Left cardiac atrium (tissue), 4 donors: ENCODE data around the gene CDK5RAP3. TPM values are rescaled to one million over a fixed set of nuclear protein-coding genes. Genes with fewer than 3 reads are reported as not detected.
"Not testable (repeated sequence)": the region's sequence is repeated elsewhere in the genome, so short reads cannot be mapped to it uniquely, and the experiment has no call there.

ENCODE experiments used
- ATAC-seq, 2 donors: fragments of 200-7000 bp; cut with Tn5 transposase; one replicate each; pipeline ENCODE4 v1.9.1; 2020; ENCODE audit warnings: mild to moderate bottlenecking in 2 of 2, moderate library complexity in 2 of 2
- DNase-seq: peaks from one replicate; pipeline ENCODE4 v3.0.0-alpha.2; 2020
- intact Hi-C, 2 donors: fragments of 100-400 bp; cut with DNase I; formaldehyde crosslinking; loops; one replicate each; pipeline versions ENCODE4 v1.14.1 to v1.15.1; 2022 to 2023
- total RNA-seq, 2 donors: library from RNA; stranded (reverse); fragmentation: NEBNext Ultra II Directional; extraction: Animal tissue kit (Norgen Biotek cat#: 25700); gene quantifications; one replicate each; pipeline ENCODE4 v1.2.1, GENCODE V29; 2021
- donor health status: DM: no; HTN: yes; CAD: no.
- donor health status: DM: no; HTN: yes; CAD: no; lungs with severe emphysema.
- donor health status: DM: yes; HTN: yes; CAD: no.
- donor health status: Dilated cardiomyopathy.

CDK5RAP3 gene
- total RNA-seq, 2 donors from 2014 or later, result 62.6 to 66.3 TPM

DNA sequence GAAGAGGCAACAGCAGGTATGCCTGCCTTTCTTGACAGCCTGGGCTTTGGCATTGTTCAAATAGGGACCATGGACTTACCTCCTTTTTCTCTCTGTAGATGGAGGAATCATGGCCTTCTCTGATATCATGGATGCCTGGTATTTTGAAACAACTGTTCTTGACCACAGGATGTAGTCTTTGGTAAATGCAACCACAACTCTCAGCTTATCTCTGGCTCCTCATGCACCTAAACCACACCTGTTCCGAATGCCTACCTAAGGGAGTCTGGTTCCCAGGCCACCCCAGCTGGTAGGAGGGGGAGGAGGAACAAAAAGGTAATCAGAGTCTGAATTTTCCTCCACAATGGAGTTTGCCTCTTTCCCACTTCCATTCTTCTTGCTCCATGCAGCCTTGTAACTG is 18.8 kb downstream of the CDK5RAP3 start:
- no peak for DNase-seq
- intact Hi-C loops, result no loop called here
- ATAC-seq, result no peak

DNA sequence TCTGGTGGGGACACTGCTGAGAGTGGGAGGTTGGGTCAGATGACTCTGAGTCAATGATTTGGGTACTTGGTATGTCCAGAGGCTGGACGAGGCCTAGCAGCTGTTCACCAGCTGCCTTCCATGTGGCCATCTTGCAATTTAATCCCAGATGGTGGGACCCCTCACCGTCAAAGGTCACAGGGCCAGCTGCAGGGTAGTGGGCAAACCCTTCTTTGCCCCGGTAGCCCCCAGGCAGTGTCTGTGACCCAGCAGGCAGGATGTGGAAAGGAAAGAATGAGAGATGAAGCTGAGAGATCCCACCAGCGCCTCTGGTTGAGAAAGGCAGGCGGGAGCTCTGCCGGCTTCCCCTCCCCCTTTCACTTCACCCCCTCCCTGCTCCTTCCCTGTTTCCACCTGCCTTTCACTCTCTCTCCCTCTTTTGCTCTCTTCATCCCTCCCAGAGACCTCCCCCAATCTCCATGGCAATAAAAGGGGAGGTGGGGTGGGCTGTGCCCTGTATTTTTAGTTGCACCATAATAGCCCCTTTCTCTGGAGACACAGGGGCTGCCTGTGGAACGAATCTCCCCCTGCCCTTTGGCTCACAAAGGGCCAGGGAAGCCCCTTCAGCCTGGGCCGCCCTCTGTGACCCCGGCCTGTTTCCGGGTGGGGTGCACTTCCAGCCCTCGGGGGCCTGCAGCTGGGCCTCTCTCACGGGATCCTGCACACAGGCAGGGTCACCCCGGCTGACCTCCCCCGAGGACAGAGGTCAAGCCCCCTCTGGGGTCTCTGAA is 20.2 kb downstream of the CDK5RAP3 start:
- intact Hi-C loops, result no loop called here
- no peak for DNase-seq
- ATAC-seq, result no peak

GRCh38 chr17:47992216-47992615 is 21.3 kb downstream of the CDK5RAP3 start:
- intact Hi-C loops, result no loop called here
- DNase-seq (no peak), ATAC-seq (no peak)

- ATAC-seq (no peak), DNase-seq (no peak)
- intact Hi-C loops, result no loop called here
Observed at GRCh38 chr17:47993031-47993564, 22.2 kb downstream of the CDK5RAP3 start.

- ATAC-seq (no peak), DNase-seq (no peak)
- intact Hi-C loops, result no loop called here
Observed at GRCh38 chr17:47993964-47994363, 23.1 kb downstream of the CDK5RAP3 start.

DNA sequence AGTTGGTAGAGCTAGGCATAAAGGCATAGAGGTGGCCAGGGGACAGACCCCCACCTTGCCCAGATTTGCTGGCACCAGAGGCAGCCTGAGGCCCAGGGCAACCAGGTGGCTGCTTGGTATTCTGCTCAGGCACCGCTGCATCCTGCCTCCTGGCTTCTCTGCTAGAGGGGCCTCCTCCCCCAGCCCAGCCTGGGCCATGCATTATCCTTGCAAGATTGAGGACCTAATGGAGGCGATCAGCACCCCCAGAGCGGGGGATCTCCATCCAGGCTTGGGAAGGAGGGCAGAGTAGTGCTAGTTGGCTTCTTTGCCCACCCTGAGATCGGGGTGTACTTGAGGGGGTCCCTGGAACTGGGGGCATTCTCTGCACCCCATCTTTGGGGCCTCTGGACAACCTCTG is 23.8 kb downstream of the CDK5RAP3 start:
- DNase-seq (no peak), ATAC-seq (no peak)
- intact Hi-C loops, result no loop called here

DNA sequence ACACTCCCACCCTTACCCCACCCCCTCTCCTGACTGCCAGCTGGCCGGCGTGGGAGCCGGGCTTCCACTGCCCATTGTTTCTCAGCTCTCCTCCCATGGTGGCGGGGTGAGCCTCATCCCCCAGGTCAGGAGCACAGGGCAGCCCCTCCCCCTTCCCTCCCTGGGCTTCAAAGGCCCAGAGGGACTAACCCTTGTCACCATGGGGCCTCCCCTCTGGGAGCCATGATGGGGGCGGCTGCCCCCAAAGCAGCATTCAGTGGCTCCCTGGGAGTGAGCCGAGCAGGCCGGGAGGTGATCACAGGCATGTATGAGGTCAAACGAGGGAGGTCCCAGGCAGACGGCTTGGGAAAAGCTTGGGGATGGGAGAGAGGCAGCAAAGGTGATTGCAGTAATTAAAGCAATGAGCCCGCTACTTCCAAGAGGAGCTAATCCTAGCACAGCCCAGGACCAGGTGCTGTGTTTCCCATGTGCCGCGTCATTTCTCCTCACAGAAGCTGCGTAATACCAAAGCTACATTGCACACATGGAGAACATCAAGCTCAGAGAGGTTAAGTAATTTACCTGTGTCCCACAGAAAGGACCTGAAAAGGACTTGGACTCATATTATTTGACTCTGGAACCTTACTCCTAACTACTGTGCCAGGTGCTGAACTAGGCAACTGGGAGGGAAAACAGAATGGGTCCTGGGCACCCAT is 24.5 kb downstream of the CDK5RAP3 start:
- DNase-seq (no peak), ATAC-seq (no peak)
- intact Hi-C loops, result no loop called here

GRCh38 chr17:47996201-47996600 is 25.3 kb downstream of the CDK5RAP3 start:
- DNase-seq (no peak), ATAC-seq (no peak)
- intact Hi-C loops, result no loop called here

DNA sequence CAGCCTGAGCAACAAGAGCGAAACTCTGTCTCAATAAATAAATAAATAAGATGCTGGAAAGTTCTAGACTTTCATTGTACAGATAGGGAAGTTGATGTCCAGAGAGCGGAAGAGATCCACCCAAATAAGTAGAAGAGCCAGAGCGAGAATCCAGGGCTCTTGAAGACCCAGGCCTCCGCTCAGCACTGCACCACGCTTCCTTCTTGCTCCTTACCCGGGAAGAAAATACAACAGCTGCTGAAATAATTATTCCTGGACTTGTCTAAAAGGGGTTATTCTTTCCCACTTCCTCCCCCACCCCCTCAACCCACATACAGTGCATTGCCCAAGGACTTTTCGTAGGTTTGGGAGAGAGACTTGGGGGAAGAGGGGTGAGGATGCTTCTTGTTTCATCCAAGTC is 26.7 kb downstream of the CDK5RAP3 start:
- intact Hi-C loops, result no loop called here
- DNase-seq (no peak), ATAC-seq (no peak)

GRCh38 chr17:47998044-47998443 is 27.1 kb downstream of the CDK5RAP3 start:
- ATAC-seq (no peak), DNase-seq (no peak)
- intact Hi-C loops, result no loop called here

GRCh38 chr17:47999582-47999981 is 28.7 kb downstream of the CDK5RAP3 start:
- intact Hi-C loops, result no loop called here
- no peak for DNase-seq
- no peak for ATAC-seq

DNA sequence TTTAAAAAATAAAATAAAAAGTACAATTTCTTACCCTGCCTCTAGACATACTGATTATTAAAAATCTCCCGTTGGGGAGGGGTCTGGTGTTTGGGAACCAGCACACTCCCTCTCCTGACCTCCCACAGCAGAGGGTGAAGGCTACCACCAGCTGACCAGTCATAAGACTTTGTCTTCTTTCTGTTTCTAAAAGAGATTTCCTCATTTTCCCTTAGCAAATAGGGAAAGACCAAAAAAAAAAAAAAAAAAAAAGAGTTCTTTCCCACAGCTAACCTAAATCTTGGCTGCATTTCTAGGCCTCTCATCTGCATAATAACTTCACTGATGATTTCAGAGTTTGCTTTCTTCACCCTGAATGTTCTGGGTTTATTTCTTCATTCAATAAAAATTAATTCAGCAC is 30.3 kb downstream of the CDK5RAP3 start:
- intact Hi-C loops, result no loop called here
- DNase-seq (no peak), ATAC-seq (peak in 1 of 2 donors; percentile 30)

DNA sequence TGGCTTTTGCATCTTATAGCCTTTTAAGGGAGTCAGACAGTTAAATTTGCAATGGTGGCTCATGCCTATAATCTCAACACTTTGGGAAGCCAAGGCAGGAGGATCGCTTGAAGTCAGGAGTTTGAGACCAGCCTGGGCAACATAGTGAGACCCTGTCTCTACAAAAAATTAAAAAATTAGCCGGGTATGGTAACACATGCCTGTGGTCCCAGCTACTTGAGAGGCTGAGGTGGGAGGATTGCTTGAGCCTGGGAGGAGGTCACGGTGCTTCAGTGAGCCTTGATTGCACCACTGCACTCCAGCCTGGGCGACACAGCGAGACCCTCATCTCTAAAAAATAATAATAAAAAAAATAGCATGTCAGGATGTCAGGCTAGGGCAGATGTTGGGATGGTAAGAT is 30.7 kb downstream of the CDK5RAP3 start:
- DNase-seq, ATAC-seq, intact Hi-C loops: not testable (repeated sequence)

DNA sequence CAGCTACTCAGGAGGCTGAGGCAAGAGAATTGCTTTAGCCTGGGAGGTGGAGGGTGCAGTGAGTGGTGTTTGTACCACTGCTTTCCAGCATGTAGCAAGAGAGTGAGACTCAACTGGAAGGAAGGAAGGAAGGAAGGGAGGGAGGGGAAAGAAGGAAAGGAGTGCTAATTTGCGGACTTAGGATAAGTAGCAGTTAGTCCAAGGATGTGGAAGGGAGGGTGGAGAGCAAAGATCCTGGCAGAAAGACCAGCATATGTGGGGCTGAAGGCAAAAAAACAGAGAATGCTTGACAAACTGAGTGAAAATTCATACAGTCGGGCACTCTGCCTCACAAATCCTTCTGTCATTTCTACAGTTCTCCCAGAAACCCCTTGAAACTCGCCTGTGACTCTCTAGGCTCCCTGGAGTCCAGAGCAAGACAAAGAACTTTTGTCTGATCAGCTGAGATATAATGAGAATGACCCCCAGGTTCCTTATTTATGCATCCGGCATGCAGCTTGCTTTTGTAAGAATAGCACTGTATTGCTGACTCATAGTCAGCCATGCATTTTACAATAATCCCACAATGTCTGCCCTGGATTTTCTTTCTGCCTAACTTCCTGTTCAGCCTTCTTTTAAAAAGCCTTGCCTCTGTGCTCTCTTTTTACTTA is 31.5 kb downstream of the CDK5RAP3 start:
- intact Hi-C loops, result no loop called here
- no peak for DNase-seq
- peak; percentile 70 to 73 for ATAC-seq

DNA sequence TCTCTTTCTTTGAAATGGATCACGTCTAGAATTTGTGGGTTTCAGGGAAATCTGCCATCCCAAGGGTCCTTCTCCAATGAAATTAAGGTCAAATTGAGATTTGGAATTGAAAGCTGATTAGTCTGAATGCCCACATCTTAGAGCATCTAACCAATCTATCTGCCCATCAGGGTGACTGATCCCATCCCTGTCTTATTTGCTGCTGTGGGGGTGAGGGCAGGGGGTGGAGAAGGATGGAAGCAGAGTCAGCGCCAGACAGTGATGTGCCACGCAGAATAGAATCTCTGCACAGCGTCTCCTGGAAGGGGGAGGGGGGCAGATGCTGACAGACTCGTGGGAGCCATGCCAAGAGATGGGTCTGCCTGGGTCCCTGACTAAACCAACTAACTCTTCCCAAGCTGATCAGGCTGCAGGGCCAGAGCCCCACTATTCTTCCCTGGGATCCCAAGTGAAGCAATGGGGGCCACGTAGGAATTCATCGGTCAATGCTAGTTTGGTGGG is 32.1 kb downstream of the CDK5RAP3 start:
- intact Hi-C loops, result no loop called here
- ATAC-seq, result no peak
- no peak for DNase-seq

- peak in 1 of 2 donors; percentile 21 for ATAC-seq
- no peak for DNase-seq
- intact Hi-C loops, result no loop called here
Observed at GRCh38 chr17:48003417-48004151, 32.7 kb downstream of the CDK5RAP3 start.

- intact Hi-C loops, result no loop called here
- DNase-seq, result no peak
- ATAC-seq, result no peak
Observed at GRCh38 chr17:48004983-48005382, 34.1 kb downstream of the CDK5RAP3 start.

DNA sequence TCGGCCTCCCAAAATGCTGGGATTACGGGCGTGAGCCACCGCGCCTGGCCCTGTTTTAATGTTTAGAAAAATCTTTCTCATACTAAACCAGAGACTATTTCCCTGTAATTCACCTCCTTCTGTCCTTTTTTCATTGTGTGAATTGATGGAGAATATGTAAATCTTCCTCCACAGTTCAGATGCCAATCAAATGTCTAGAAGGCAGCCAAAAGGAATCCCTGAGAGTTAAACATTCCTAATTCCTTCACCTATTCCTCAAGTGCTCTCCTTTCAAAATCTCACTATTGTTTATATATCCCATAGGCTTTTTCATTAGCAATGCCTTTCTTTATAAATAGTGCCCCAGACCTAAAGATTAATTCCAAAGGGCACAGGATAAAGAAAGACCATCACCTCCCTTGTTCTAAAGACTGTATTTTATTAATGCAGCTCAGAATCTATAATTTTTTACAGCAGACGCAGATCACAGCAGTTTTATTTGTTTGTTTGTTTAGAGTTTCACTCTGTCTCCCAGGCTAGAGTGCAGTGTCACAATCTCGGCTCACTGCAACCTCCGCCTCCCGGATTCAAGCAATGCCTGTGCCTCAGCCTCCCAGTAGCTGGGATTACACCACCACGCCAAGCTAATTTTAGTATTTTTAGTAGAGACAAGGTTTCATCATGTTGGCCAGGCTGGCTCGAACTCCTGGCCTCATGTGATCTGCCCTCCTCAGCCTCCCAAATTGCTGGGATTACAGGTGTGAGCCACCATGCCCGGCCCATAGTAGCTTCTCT is 36.2 kb downstream of the CDK5RAP3 start:
- ATAC-seq (no peak), DNase-seq (no peak)
- intact Hi-C loops, result no loop called here

DNA sequence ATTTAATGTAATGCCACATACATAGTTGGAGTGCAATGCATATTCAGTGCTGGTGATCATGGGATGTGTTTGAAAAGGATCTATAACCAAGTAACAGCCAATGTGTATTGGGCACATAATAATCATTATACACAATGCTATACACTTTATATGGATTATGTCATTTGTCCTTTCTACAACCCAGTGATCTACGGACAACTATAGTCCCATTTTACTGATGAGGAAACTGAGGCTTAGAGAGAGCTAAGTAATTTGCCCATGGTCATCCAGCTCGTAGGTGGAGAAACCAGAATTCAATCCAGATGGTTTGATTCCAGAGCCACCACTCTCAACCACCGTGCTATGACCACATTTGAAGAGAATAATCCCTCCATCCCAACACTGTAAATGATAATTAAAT is 39.3 kb downstream of the CDK5RAP3 start:
- intact Hi-C loops, result no loop called here
- DNase-seq, result no peak
- ATAC-seq, result no peak
